A673 (cell line): Measurements from ENCODE around the gene PYROXD2. TPM values are rescaled to one million over a fixed set of nuclear protein-coding genes. Genes with fewer than 3 reads are reported as not detected.

Experiments
- BruUV-seq: library from RNA; stranded (reverse); fragments of 400-500 nt; replicated peaks from 2 replicates; lab custom pipeline; 2021; lab: Mats Ljungman, UMichigan
- CTCF ChIA-PET: fragments of 300-600 bp; sonication (Branson Sonifier 250); formaldehyde crosslinking; loops from one replicate; lab custom pipeline; 2022; ENCODE audit warnings: antibody characterized with exemption; lab: Charles Lee
- POLR2A ChIA-PET: fragments of 300-600 bp; sonication (Branson Sonifier 250); formaldehyde crosslinking; loops from one replicate; lab custom pipeline; 2022; ENCODE audit warnings: antibody characterized with exemption; ENCODE audit not compliant: low non-redundant PET; lab: Charles Lee
- DNase-seq: peaks from one replicate; pipeline ENCODE4 v3.0.0-alpha.2; 2015; ENCODE audit warnings: low spot score
- H3K27ac ChIP-seq: fragments of 200-600 bp; sonication (generic); 2 replicates; pipeline ENCODE4 v1.5.1; 2016; ENCODE audit warnings: mixed run types, low read depth, mild to moderate bottlenecking, mixed read lengths, antibody characterized with exemption, low read length; ENCODE audit not compliant: poor library complexity, severe bottlenecking
- H3K27me3 ChIP-seq: fragments of 200-600 bp; sonication (generic); replicated peaks from 2 replicates; pipeline ENCODE4 v1.6.1; 2017; ENCODE audit warnings: mixed run types, low read depth, mild to moderate bottlenecking, mixed read lengths, antibody characterized with exemption, low read length; ENCODE audit not compliant: insufficient read depth, poor library complexity
- H3K36me3 ChIP-seq: fragments of 200-600 bp; sonication (generic); 2 replicates; pipeline ENCODE4 v1.6.1; 2016; ENCODE audit warnings: mixed run types, mild to moderate bottlenecking, mixed read lengths, antibody characterized with exemption, low read length; ENCODE audit not compliant: insufficient read depth, poor library complexity, severe bottlenecking
- H3K4me1 ChIP-seq: fragments of 200-600 bp; sonication (generic); 2 replicates; pipeline ENCODE4 v1.6.1; 2017; ENCODE audit warnings: mixed run types, mild to moderate bottlenecking, mixed read lengths, antibody characterized with exemption, low read length; ENCODE audit not compliant: insufficient read depth, poor library complexity, severe bottlenecking
- H3K4me3 ChIP-seq: fragments of 200-600 bp; sonication (generic); 2 replicates; pipeline ENCODE4 v1.5.1; 2016; ENCODE audit warnings: low read depth, mixed run types, mild to moderate bottlenecking, mixed read lengths, low read length; ENCODE audit not compliant: poor library complexity, severe bottlenecking
- H3K9me3 ChIP-seq: fragments of 200-600 bp; sonication (generic); 2 replicates; pipeline ENCODE4 v1.6.1; 2016; ENCODE audit warnings: mixed run types, low read depth, mild to moderate bottlenecking, mixed read lengths, antibody characterized with exemption, low read length; ENCODE audit not compliant: poor library complexity, severe bottlenecking
- EZH2 ChIP-seq: fragments of 200-600 bp; sonication (generic); IDR thresholded peaks from 2 replicates; pipeline ENCODE4 v1.6.1; 2017; ENCODE audit warnings: borderline replicate concordance, low read depth, mild to moderate bottlenecking, mixed read lengths, antibody characterized with exemption, low read length; ENCODE audit not compliant: poor library complexity, severe bottlenecking
- intact Hi-C: fragments of 100-400 bp; cut with micrococcal nuclease; formaldehyde crosslinking; loops from one replicate; pipeline ENCODE4 v1.10.0; 2022; ENCODE audit not compliant: unreplicated experiment
- total RNA-seq: library from RNA; stranded (reverse); gene quantifications from 2 replicates; pipeline ENCODE4 v1.2.3, GENCODE V29; 2021
- TF ChIP-seq, protein P1 (sequence below): fragments of 300-800, 200-600 bp; sonication (generic); conservative IDR thresholded peaks from 2 replicates; pipeline ENCODE4 v1.5.1; 2017; ENCODE audit warnings: low read depth, mild to moderate bottlenecking, antibody characterized with exemption, low read length, moderate library complexity, mixed read lengths

PYROXD2 gene
- total RNA-seq, 1 experiment from 2014 or later, result 4.0 TPM

DNA sequence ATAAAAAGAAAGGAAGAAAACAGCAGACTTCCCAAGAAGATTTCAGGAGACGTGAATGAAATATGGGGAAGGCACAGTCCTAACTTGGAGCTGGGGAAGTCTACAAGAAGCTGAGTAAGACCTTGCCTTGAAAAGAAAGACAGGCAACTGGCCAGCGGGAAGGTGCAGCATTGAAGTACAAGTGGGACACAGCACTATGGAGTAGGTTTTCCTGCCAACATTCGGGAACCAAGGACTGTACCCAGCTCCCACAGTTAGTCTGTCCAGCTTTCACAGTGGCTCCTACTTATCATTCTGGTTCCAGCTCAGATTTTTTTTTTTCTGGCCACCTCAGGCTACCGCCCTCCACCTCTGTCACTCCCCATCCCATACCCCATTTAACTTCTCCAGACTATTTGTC, 21.7 kb upstream of the PYROXD2 start:
- CTCF ChIA-PET, result no interaction called here
- Histone ChIP-seq H3K27me3 (no peaks in the 10 kb centered on the region), H3K36me3 (peaks cover 7% of the 10 kb centered on the region), H3K4me3 (no peak overlapping the region), H3K27ac (no peak overlapping the region), H3K4me1 (no peaks in the 10 kb centered on the region), H3K9me3 (peaks cover 4% of the 10 kb centered on the region)
- POLR2A ChIA-PET, result no interaction called here
- no TSS peak for BruUV-seq
- DNase-seq, result no peak
- TF ChIP-seq, protein P1, sequence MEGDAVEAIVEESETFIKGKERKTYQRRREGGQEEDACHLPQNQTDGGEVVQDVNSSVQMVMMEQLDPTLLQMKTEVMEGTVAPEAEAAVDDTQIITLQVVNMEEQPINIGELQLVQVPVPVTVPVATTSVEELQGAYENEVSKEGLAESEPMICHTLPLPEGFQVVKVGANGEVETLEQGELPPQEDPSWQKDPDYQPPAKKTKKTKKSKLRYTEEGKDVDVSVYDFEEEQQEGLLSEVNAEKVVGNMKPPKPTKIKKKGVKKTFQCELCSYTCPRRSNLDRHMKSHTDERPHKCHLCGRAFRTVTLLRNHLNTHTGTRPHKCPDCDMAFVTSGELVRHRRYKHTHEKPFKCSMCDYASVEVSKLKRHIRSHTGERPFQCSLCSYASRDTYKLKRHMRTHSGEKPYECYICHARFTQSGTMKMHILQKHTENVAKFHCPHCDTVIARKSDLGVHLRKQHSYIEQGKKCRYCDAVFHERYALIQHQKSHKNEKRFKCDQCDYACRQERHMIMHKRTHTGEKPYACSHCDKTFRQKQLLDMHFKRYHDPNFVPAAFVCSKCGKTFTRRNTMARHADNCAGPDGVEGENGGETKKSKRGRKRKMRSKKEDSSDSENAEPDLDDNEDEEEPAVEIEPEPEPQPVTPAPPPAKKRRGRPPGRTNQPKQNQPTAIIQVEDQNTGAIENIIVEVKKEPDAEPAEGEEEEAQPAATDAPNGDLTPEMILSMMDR, result no peak
- no peak for TF ChIP-seq EZH2
- intact Hi-C loops, result no loop called here

DNA sequence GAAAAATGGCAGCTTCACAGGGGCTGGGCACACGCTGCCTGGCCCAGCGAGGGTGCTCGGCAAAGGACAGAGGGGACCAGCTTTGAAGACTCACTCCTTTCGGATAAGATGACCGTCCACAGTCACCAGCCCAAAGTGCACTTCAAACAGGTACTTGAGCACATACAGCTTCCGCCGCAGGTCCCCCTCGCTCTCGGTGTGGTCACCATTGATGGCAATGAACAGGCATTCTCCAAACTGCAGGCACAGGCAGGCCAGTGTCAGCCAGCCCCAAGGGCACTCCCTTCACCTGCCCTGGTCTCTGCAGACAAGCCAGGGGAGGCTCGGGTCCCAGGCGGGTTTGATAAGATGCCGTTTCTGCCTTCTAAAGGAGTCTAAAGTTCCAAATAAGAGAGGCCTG, 20.2 kb upstream of the PYROXD2 start:
- POLR2A ChIA-PET, result no interaction called here
- H3K36me3 ChIP-seq, result peaks cover 7% of the 10 kb centered on the region
- H3K4me3 ChIP-seq, result no peak overlapping the region
- no peaks in the 10 kb centered on the region for H3K27me3 ChIP-seq
- DNase-seq, result no peak
- TF ChIP-seq, protein P1, result no peak
- TF ChIP-seq EZH2, result no peak
- intact Hi-C loops, result no loop called here
- CTCF ChIA-PET, result interaction anchor here (0.5 to 1.2 kb wide), 2 partner anchors 10 to 641 kb away, joined by 3 to 4 read pairs; no protein-coding TSS in a partner anchor
- H3K4me1 ChIP-seq, result no peaks in the 10 kb centered on the region
- H3K9me3 ChIP-seq, result peaks cover 4% of the 10 kb centered on the region
- no TSS peak for BruUV-seq
- H3K27ac ChIP-seq, result no peak overlapping the region

DNA sequence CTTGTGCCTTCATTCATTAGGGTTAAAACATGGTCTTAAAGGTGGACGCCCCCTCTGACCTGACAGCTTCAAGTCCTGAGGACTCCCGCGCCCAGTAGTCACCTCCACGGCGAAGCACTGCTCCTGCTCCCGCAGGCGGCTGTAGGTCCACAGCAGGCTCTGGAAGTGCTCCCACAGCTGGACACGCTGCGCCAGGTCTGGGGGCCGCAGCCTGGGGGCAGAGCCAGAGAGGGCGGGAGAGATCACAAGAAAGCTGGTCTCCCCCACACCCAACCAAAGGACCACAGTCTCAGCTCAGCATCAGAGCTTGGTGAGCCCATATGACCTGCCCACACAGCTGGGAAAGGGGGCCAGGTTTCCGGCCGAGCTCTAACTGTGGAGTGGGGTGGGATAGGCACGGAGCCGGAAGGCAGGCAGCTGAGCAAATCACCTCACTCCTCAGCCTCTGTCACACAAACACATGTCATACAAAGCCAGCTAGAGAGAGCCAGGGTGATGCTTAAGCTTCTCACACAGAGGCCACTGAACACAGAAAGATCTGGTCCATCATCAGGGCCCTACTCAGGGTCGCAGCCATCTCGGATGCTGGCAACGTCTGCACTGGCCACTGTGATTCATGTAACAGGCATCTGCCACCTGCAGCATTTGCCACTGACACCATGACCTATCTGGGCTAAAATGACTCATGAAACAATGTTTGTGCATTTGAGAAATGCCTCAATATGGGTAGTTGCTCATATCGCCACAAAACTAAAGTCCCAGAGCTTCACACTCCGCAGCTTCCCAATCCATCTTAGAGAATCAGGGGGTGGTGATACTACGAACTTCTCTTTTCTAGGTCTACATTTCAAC, 19.1 kb upstream of the PYROXD2 start:
- CTCF ChIA-PET, result no interaction called here
- H3K9me3 ChIP-seq, result peaks cover 4% of the 10 kb centered on the region
- H3K4me1 ChIP-seq, result no peaks in the 10 kb centered on the region
- H3K4me3 ChIP-seq, result no peak overlapping the region
- H3K36me3 ChIP-seq, result peaks cover 7% of the 10 kb centered on the region
- no peak overlapping the region for H3K27ac ChIP-seq
- POLR2A ChIA-PET, result no interaction called here
- no peak for TF ChIP-seq EZH2
- TF ChIP-seq, protein P1, result no peak
- no peaks in the 10 kb centered on the region for H3K27me3 ChIP-seq
- DNase-seq, result no peak
- intact Hi-C loops, result no loop called here
- no TSS peak for BruUV-seq
